MV-4-11 (cell line): ENCODE measurements around the gene HIVEP2.
A peak's percentile ranks its signal among the peaks of the same experiment; 100 is the strongest.

ENCODE experiments used
- DNase-seq: peaks from one replicate; lab custom pipeline; 2025; lab: John Stamatoyannopoulos, UW

Gene HIVEP2

GRCh38 chr6:142844065-142844755, 100.8 kb downstream of the HIVEP2 start:
- DNase-seq = no peak

- no peak for DNase-seq
Observed at GRCh38 chr6:142843361-142843760, 101.6 kb downstream of the HIVEP2 start.

GRCh38 chr6:142842418-142843261, 102.3 kb downstream of the HIVEP2 start:
- DNase-seq = peak; percentile 7

GRCh38 chr6:142841915-142842314, 103.1 kb downstream of the HIVEP2 start:
- no peak for DNase-seq

- no peak for DNase-seq
Observed at GRCh38 chr6:142839686-142840040, 105.3 kb downstream of the HIVEP2 start.

- DNase-seq = no peak
Observed at GRCh38 chr6:142838821-142839685, 105.9 kb downstream of the HIVEP2 start.

GRCh38 chr6:142835787-142836535, 109.0 kb downstream of the HIVEP2 start:
- no peak for DNase-seq

GRCh38 chr6:142834853-142835252, 110.1 kb downstream of the HIVEP2 start:
- DNase-seq = no peak

- no peak for DNase-seq
Observed at GRCh38 chr6:142833798-142834197, 111.2 kb downstream of the HIVEP2 start.

GRCh38 chr6:142833054-142833453, 111.9 kb downstream of the HIVEP2 start:
- no peak for DNase-seq

GRCh38 chr6:142830807-142831206, 114.2 kb downstream of the HIVEP2 start:
- no peak for DNase-seq

GRCh38 chr6:142830116-142830710, 114.8 kb downstream of the HIVEP2 start:
- DNase-seq = no peak

- DNase-seq = no peak
Observed at GRCh38 chr6:142829556-142829955, 115.4 kb downstream of the HIVEP2 start.

GRCh38 chr6:142827991-142828390, 117.0 kb downstream of the HIVEP2 start:
- DNase-seq = no peak

- no peak for DNase-seq
Observed at GRCh38 chr6:142827369-142827768, 117.6 kb downstream of the HIVEP2 start.

GRCh38 chr6:142825760-142826159, 119.2 kb downstream of the HIVEP2 start:
- DNase-seq = no peak

- no peak for DNase-seq
Observed at GRCh38 chr6:142824426-142824825, 120.5 kb downstream of the HIVEP2 start.

GRCh38 chr6:142823256-142823902, 121.6 kb downstream of the HIVEP2 start:
- no peak for DNase-seq

GRCh38 chr6:142822842-142823241, 122.1 kb downstream of the HIVEP2 start:
- DNase-seq = no peak

- no peak for DNase-seq
Observed at GRCh38 chr6:142822383-142822782, 122.6 kb downstream of the HIVEP2 start.

GRCh38 chr6:142821860-142822259, 123.1 kb downstream of the HIVEP2 start:
- no peak for DNase-seq
